ENCODE measurements around the gene SLC4A5.

SLC4A5 gene

DNA sequence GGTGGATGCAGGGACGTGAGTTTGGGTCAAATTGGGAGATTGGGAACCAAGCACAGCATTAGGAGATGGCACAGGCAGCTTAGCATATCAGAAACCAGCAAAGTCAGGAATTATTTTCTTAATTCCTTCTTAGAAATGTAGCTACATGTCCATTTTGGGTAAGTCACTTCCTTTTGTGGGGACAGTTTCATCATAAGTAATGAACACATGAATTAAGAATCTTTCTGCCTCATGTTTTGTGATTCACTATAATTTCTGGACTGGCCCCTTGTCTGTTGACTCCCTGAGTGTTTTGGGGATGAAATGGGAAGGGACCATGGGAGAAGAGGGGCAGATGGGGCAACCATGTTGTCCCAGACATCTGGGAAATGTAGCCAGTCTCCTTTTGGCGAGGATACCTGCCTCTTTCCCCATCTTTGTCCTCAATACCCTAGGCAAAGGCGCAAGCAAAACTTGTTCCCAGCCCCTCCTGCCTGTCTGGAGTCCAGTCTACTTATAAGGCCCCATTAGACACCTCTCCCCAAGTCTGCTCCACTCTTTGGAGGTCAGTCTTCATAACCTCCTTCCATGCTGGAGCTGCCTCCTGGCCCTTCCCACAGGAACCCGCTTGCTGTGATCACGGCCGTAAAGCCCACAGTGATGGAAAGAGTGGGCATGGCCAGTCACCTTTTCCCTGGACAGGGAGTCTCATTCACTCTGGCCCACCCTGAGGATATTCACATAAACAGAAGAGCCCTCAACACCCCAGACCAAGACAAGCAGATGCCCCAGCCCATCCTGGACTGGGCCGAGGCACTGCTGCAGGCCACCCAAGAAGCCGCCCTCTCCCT lies 119.1 kb downstream of the SLC4A5 start:
- H3K79me1 ChIP-seq (ENCODE audit: low read depth, low read length), result no peaks in the 10 kb centered on the region
- no peak overlapping the region for H3K4ac ChIP-seq (ENCODE audit: low read length)
- no peak overlapping the region for H2AK5ac ChIP-seq (ENCODE audit: low read depth, low read length)
- H3K4me2 ChIP-seq (ENCODE audit: insufficient read depth, low read length, poor library complexity, severe bottlenecking), result no peak overlapping the region
- no peak overlapping the region for H2BK5ac ChIP-seq (ENCODE audit: low read length)
- H3K27me3 ChIP-seq (ENCODE audit: control insufficient read depth in 3 of 3, insufficient read depth in 3 of 3, low read depth in 1 of 3, low read length in 3 of 3), result no peaks in the 10 kb centered on the region
- H3K4me3 ChIP-seq (ENCODE audit: low read length in 2 of 2), result no peak overlapping the region
- no peak overlapping the region for H3K27ac ChIP-seq (replicated peaks; ENCODE audit: low read length)
- WGBS, 2 donors (ENCODE audit: extremely low coverage in 2 of 2, insufficient read length in 2 of 2, insufficient replicate concordance in 1 of 2), result no CpG with 5 or more reads among the region's 8 CpGs
- DNase-seq (ENCODE audit: low spot score), result no peak
- H3K23ac ChIP-seq (ENCODE audit: low read depth, low read length, poor library complexity), result no peak overlapping the region
- H3K4me1 ChIP-seq (ENCODE audit: control insufficient read depth in 2 of 2, insufficient read depth in 1 of 2, low read depth in 1 of 2, low read length in 2 of 2), result peaks cover 0 to 1% of the 10 kb centered on the region in 2 donors
- peaks cover 0 to 23% of the 10 kb centered on the region in 2 donors for H3K36me3 ChIP-seq (replicated peaks in 1 of 2; ENCODE audit: control insufficient read depth in 2 of 2, insufficient read depth in 2 of 2, low read length in 2 of 2)
- H2BK15ac ChIP-seq (ENCODE audit: low read length), result no peak overlapping the region
- H3K9me3 ChIP-seq (replicated peaks in 1 of 2; ENCODE audit: control insufficient read depth in 2 of 2, insufficient read depth in 1 of 2, low read depth in 1 of 2, low read length in 2 of 2), result no peaks in the 10 kb centered on the region
- H3K9ac ChIP-seq (ENCODE audit: low read depth, low read length, poor library complexity), result no peak overlapping the region
- H2AFZ ChIP-seq (ENCODE audit: low read length), result no peak overlapping the region
- no peak overlapping the region for H2BK12ac ChIP-seq (ENCODE audit: low read length)
- H3K14ac ChIP-seq (ENCODE audit: low read length), result no peak overlapping the region
- no peak overlapping the region for H4K91ac ChIP-seq (ENCODE audit: low read depth, low read length, poor library complexity)
- H3K18ac ChIP-seq (ENCODE audit: low read length), result no peak overlapping the region
- H4K8ac ChIP-seq (ENCODE audit: low read depth, low read length), result no peak overlapping the region
- H2BK120ac ChIP-seq (ENCODE audit: low read depth, low read length), result no peak overlapping the region

GRCh38 chr2:74222300-74222650 lies 120.9 kb downstream of the SLC4A5 start:
- Histone ChIP-seq H3K79me1 (ENCODE audit: low read depth, low read length) (no peaks in the 10 kb centered on the region), H3K9ac (ENCODE audit: low read depth, low read length, poor library complexity) (no peak overlapping the region), H3K14ac (ENCODE audit: low read length) (no peak overlapping the region), H3K36me3 (replicated peaks in 1 of 2; ENCODE audit: control insufficient read depth in 2 of 2, insufficient read depth in 2 of 2, low read length in 2 of 2) (peaks cover 0 to 38% of the 10 kb centered on the region in 2 donors), H2BK15ac (ENCODE audit: low read length) (no peak overlapping the region), H4K8ac (ENCODE audit: low read depth, low read length) (no peak overlapping the region), H2BK12ac (ENCODE audit: low read length) (no peak overlapping the region), H2AK5ac (ENCODE audit: low read depth, low read length) (no peak overlapping the region), H3K27me3 (ENCODE audit: control insufficient read depth in 3 of 3, insufficient read depth in 3 of 3, low read depth in 1 of 3, low read length in 3 of 3) (no peaks in the 10 kb centered on the region), H3K27ac (replicated peaks; ENCODE audit: low read length) (no peak overlapping the region), H2BK5ac (ENCODE audit: low read length) (no peak overlapping the region), H3K4me3 (ENCODE audit: low read length in 2 of 2) (no peak overlapping the region), H2BK120ac (ENCODE audit: low read depth, low read length) (no peak overlapping the region), H3K4ac (ENCODE audit: low read length) (no peak overlapping the region), H3K4me2 (ENCODE audit: insufficient read depth, low read length, poor library complexity, severe bottlenecking) (no peak overlapping the region), H3K18ac (ENCODE audit: low read length) (no peak overlapping the region), H4K91ac (ENCODE audit: low read depth, low read length, poor library complexity) (no peak overlapping the region), H3K23ac (ENCODE audit: low read depth, low read length, poor library complexity) (no peak overlapping the region), H2AFZ (ENCODE audit: low read length) (no peak overlapping the region), H3K4me1 (ENCODE audit: control insufficient read depth in 2 of 2, insufficient read depth in 1 of 2, low read depth in 1 of 2, low read length in 2 of 2) (peaks cover 0 to 6% of the 10 kb centered on the region in 2 donors), H3K9me3 (replicated peaks in 1 of 2; ENCODE audit: control insufficient read depth in 2 of 2, insufficient read depth in 1 of 2, low read depth in 1 of 2, low read length in 2 of 2) (no peaks in the 10 kb centered on the region)
- WGBS, 2 donors (ENCODE audit: extremely low coverage in 2 of 2, insufficient read length in 2 of 2, insufficient replicate concordance in 1 of 2), result no CpG with 5 or more reads among the region's 6 CpGs
- DNase-seq (ENCODE audit: low spot score), result no peak

GRCh38 chr2:74221604-74222299 lies 121.5 kb downstream of the SLC4A5 start:
- H4K8ac ChIP-seq (ENCODE audit: low read depth, low read length), result no peak overlapping the region
- H2BK5ac ChIP-seq (ENCODE audit: low read length), result no peak overlapping the region
- H3K18ac ChIP-seq (ENCODE audit: low read length), result no peak overlapping the region
- H3K9me3 ChIP-seq (replicated peaks in 1 of 2; ENCODE audit: control insufficient read depth in 2 of 2, insufficient read depth in 1 of 2, low read depth in 1 of 2, low read length in 2 of 2), result no peaks in the 10 kb centered on the region
- no peak overlapping the region for H2AK5ac ChIP-seq (ENCODE audit: low read depth, low read length)
- peaks cover 0 to 43% of the 10 kb centered on the region in 2 donors for H3K36me3 ChIP-seq (replicated peaks in 1 of 2; ENCODE audit: control insufficient read depth in 2 of 2, insufficient read depth in 2 of 2, low read length in 2 of 2)
- H3K14ac ChIP-seq (ENCODE audit: low read length), result no peak overlapping the region
- H2BK120ac ChIP-seq (ENCODE audit: low read depth, low read length), result no peak overlapping the region
- no peak overlapping the region for H3K4ac ChIP-seq (ENCODE audit: low read length)
- no peak for DNase-seq (ENCODE audit: low spot score)
- WGBS, 2 donors (ENCODE audit: extremely low coverage in 2 of 2, insufficient read length in 2 of 2, insufficient replicate concordance in 1 of 2), result no CpG with 5 or more reads among the region's 6 CpGs
- no peak overlapping the region for H4K91ac ChIP-seq (ENCODE audit: low read depth, low read length, poor library complexity)
- H3K4me2 ChIP-seq (ENCODE audit: insufficient read depth, low read length, poor library complexity, severe bottlenecking), result no peak overlapping the region
- H3K79me1 ChIP-seq (ENCODE audit: low read depth, low read length), result no peaks in the 10 kb centered on the region
- H3K4me1 ChIP-seq (ENCODE audit: control insufficient read depth in 2 of 2, insufficient read depth in 1 of 2, low read depth in 1 of 2, low read length in 2 of 2), result peaks cover 0 to 6% of the 10 kb centered on the region in 2 donors
- H3K27ac ChIP-seq (replicated peaks; ENCODE audit: low read length), result no peak overlapping the region
- no peaks in the 10 kb centered on the region for H3K27me3 ChIP-seq (ENCODE audit: control insufficient read depth in 3 of 3, insufficient read depth in 3 of 3, low read depth in 1 of 3, low read length in 3 of 3)
- H2BK15ac ChIP-seq (ENCODE audit: low read length), result no peak overlapping the region
- H3K9ac ChIP-seq (ENCODE audit: low read depth, low read length, poor library complexity), result no peak overlapping the region
- H3K4me3 ChIP-seq (ENCODE audit: low read length in 2 of 2), result no peak overlapping the region
- no peak overlapping the region for H2AFZ ChIP-seq (ENCODE audit: low read length)
- no peak overlapping the region for H3K23ac ChIP-seq (ENCODE audit: low read depth, low read length, poor library complexity)
- no peak overlapping the region for H2BK12ac ChIP-seq (ENCODE audit: low read length)

DNA sequence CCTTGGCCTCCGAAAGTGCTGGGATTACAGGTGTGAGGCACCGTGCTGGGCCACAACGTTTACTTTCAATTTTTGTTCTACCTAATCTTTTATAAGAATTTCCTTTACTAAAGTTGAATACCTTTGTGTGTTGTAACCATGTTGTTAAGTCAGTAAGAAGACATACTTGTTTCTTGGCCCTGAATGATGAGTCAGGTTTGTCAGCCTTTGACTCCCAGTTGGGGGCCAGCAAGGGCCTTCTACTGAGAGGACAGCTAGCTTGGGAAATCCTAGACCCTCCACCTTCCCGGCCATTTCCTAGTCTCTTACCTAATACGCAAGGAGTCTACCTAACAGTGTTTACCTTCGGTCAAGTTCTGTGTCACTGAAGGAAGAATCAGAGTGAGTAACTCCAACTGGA lies 122.1 kb downstream of the SLC4A5 start:
- Histone ChIP-seq H2BK120ac (ENCODE audit: low read depth, low read length) (no peak overlapping the region), H3K4me1 (ENCODE audit: control insufficient read depth in 2 of 2, insufficient read depth in 1 of 2, low read depth in 1 of 2, low read length in 2 of 2) (peaks cover 0 to 4% of the 10 kb centered on the region in 2 donors), H3K9me3 (replicated peaks in 1 of 2; ENCODE audit: control insufficient read depth in 2 of 2, insufficient read depth in 1 of 2, low read depth in 1 of 2, low read length in 2 of 2) (no peaks in the 10 kb centered on the region), H2BK5ac (ENCODE audit: low read length) (no peak overlapping the region), H2AFZ (ENCODE audit: low read length) (no peak overlapping the region), H3K18ac (ENCODE audit: low read length) (no peak overlapping the region), H3K36me3 (replicated peaks in 1 of 2; ENCODE audit: control insufficient read depth in 2 of 2, insufficient read depth in 2 of 2, low read length in 2 of 2) (peaks cover 2 to 49% of the 10 kb centered on the region in 2 donors), H3K14ac (ENCODE audit: low read length) (no peak overlapping the region), H3K4me2 (ENCODE audit: insufficient read depth, low read length, poor library complexity, severe bottlenecking) (no peak overlapping the region), H3K79me1 (ENCODE audit: low read depth, low read length) (no peaks in the 10 kb centered on the region), H2BK15ac (ENCODE audit: low read length) (no peak overlapping the region), H3K4me3 (ENCODE audit: low read length in 2 of 2) (no peak overlapping the region), H2BK12ac (ENCODE audit: low read length) (no peak overlapping the region), H3K27ac (replicated peaks; ENCODE audit: low read length) (no peak overlapping the region), H3K4ac (ENCODE audit: low read length) (no peak overlapping the region), H3K27me3 (ENCODE audit: control insufficient read depth in 3 of 3, insufficient read depth in 3 of 3, low read depth in 1 of 3, low read length in 3 of 3) (no peaks in the 10 kb centered on the region), H4K8ac (ENCODE audit: low read depth, low read length) (no peak overlapping the region), H3K9ac (ENCODE audit: low read depth, low read length, poor library complexity) (no peak overlapping the region), H3K23ac (ENCODE audit: low read depth, low read length, poor library complexity) (no peak overlapping the region), H4K91ac (ENCODE audit: low read depth, low read length, poor library complexity) (no peak overlapping the region), H2AK5ac (ENCODE audit: low read depth, low read length) (no peak overlapping the region)
- DNase-seq (ENCODE audit: low spot score), result no peak
- no CpG with 5 or more reads among the region's 6 CpGs for WGBS, 2 donors (ENCODE audit: extremely low coverage in 2 of 2, insufficient read length in 2 of 2, insufficient replicate concordance in 1 of 2)
